GM21423 (cell line): ENCODE data around the gene RBBP9.
"Not testable (repeated sequence)": the region's sequence is repeated elsewhere in the genome, so short reads cannot be mapped to it uniquely, and the experiment has no call there.

Experiments
- ATAC-seq: cut with Tn5 transposase; IDR thresholded peaks from one replicate; pipeline ENCODE4 v1.9.1; 2021; ENCODE audit warnings: mild to moderate bottlenecking, moderate library complexity; ENCODE audit not compliant: unreplicated experiment

Gene RBBP9

DNA sequence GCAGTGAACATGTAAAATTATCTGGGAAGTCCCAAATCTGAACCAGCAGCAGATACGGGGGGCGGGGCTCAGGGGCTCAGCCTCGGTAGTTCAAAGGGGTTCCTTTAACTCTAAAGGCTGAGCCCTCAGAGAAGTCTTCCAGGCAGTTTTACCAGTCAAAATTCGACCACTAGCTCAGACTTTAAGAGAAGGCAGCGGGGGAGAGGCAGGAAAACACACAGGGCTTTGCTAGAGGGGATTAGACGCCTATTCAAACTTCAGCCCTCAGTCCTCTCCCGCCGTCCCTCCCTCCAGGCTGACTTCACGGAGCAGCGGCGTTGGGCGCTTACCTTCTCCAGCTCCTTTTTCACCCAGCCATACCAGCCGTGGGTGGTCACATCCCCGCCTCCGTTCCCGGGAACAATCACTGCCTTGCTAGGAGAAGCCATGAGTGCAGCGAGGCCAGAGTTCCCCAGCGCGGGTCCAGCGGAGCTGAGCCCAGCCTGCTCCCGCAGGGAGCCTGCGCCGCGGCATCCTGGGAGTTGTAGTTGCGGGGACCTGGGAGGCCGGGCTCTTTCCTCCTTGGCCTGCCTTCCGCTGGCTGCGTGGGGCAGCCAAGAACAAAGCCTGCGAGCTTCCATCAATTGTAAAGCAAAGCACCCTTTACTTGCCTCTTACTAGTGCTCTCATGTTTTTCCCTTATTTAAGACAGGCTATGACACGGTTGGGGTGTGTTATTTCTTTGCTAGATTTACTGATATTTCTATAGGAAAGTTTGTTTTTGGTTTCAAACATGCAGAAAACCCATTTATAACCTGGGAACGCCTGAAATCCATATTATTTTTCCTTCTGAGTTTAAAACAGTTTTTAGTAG lies at the start of gene RBBP9:
Gene RBBP9, minus strand, starts transcription at position 486 of the 853 bp plus-strand sequence. Its CDS starts 58 bp downstream, at position 428.
- peak; percentile 99 for ATAC-seq

GRCh38 chr20:18545566-18545965 lies 48.5 kb upstream of the RBBP9 start:
- ATAC-seq: no peak

DNA sequence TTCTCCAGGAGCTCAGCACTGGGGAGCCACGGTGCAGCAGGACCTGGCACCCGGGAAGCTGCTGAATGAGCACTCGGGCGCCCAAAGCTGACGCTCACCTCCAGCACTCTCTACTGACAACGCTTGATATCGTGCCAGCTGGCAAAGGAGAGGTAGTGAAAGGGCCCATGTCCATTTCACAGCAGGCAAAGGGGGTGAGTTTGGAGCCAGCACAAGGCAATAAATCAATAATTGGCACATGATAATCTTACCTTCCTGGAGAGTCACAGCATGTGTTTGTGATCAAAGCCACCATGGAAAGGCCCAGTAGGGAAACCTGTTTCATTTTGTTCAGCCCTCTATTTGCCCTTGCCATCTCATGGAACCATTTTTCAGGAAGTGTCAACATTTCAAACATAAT lies 46.9 kb upstream of the RBBP9 start:
- ATAC-seq: no peak

- ATAC-seq: no peak
These were observed 46.2 kb upstream of the RBBP9 start for GRCh38 chr20:18543216-18543615.

DNA sequence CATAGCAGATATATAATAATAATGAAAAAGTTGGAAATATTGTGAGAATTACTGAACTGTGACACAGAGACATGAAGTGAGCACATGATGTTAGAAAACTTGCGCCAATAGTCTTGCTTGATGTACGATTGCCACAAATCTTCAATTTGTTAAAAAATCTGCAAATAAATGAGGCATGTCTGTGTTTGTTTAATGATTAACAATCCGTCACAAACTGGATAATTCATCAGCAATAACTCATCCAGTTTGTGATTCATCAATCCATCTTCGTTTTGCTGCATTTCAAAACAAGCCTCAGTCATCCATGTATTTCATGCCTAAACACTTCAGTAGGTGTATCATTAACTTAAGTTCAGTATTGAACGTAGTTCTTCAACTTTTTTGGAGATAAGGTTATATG lies 44.7 kb upstream of the RBBP9 start:
- no peak for ATAC-seq

DNA sequence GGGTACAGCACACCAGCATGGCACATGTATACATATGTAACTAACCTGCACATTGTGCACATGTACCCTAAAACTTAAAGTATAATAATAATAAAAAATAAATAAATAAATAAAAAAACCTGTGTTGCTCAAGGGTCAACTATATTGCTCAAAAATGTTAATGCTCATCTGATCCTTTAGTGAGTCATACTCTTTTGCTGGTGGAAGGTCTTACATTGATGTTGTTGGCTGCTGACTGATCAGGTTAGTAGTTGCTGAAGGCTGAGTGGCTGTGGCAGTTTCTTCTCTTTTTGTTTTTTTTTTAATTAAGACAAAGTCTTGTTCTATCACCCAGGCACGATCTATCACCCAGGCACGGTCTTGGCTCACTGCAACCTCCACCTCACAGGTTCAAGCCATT lies 40.6 kb upstream of the RBBP9 start:
- no peak for ATAC-seq

GRCh38 chr20:18533978-18534644 lies 37.1 kb upstream of the RBBP9 start:
- no peak for ATAC-seq

DNA sequence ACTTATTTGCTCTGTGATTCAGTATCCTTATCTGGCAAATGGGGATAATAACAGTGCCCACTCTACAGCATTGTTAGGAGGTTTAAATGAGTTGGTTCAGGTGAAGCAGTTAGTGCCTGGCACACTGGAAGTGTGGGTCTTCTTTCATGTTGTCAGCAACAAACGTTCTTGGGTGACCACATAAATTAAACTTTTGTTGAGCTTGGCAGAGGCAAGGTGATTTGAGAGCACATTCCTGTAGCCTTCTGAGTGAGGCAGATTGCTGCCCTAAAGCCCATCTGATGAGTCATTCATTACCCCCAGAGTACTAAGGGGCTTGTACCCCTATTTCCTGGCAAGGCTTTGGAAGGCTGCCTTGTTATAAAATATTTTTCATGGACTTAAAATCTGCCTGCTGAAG lies 36.5 kb upstream of the RBBP9 start:
- no peak for ATAC-seq

- ATAC-seq: no peak
These were observed 35.6 kb upstream of the RBBP9 start for GRCh38 chr20:18532626-18533025.

DNA sequence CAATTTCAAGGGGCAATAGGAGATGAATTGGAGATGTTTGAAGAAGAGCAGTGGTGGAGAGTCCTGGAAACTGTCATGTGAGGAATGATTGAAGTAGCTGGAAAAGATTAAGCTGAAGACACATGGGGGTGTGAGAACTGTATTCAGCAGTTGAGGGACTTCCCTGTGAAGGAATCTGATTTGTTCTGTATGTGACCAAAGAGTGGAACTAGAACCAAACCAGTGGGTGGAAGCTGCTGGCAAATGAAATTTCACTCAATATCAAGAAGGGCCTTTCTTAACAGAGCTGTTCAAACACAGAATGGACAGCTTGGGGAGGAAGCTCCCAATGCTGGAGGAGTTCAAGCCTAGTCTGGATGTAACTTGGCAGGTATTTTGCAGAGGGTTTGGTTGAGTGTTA lies 32.0 kb upstream of the RBBP9 start:
- no peak for ATAC-seq

DNA sequence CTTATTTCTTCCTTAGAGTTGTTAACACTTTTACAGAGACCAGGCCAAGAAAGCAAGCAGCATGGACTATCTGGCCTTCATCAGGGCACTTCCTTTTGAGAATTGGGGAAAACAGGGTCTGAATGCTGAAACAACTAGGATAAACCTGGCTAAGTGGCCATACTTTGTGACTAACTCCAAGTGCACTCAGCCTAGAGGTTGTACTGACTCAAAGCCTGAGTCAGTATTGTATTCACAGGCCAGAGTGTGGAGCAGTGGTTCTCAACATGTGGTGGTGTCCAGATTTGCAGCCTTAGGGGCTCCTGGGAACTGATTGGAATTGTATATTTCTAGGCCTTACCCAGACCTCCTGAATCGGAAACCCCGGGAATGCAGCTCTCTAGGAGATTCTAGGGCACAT lies 30.8 kb upstream of the RBBP9 start:
- no peak for ATAC-seq

- no peak for ATAC-seq
These were observed 30.3 kb upstream of the RBBP9 start for GRCh38 chr20:18527339-18527738.

- ATAC-seq: not testable (repeated sequence)
These were observed 29.7 kb upstream of the RBBP9 start for GRCh38 chr20:18526761-18527160.

DNA sequence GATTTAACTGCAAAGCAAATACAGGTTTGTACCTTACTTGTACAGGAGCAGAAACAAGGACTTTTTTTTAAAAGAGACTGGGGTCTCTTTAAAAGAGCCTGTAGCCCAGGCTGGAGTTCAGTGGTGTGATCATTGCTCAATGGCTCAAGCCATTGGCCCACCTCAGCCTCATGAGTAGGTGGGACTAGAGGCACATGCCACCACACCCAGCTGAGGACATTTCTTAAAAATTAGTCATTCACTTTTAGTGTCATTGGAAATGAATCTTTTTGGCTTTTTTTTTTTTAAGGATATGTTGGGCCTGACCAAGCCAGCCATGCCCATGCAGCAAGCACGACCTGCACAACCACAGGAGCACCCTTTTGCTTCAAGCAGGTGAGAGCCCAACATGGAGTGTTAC lies 27.6 kb upstream of the RBBP9 start:
- no peak for ATAC-seq

- no peak for ATAC-seq
These were observed 26.0 kb upstream of the RBBP9 start for GRCh38 chr20:18523066-18523465.

DNA sequence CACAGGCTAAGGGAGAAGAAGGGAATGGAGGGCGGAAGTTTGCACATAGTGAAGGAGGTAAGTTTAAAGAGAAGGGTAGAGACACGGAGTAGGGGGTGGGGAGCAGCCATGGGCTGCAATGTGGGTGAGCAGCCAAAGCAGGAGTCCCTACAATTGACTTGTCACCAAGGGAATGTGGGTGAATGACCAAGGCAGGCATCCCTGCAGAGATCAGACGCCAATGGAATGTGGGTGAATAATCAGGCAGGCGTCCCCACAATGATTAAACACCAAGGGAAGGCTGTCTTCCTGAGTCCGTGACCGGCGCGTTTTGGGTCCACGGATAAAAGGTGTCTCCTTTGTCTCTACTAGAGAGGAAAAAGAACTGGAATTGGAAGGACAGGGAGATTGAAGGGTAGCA lies 25.0 kb upstream of the RBBP9 start:
- not testable (repeated sequence) for ATAC-seq

GRCh38 chr20:18515973-18516372 lies 18.9 kb upstream of the RBBP9 start:
- ATAC-seq: no peak

DNA sequence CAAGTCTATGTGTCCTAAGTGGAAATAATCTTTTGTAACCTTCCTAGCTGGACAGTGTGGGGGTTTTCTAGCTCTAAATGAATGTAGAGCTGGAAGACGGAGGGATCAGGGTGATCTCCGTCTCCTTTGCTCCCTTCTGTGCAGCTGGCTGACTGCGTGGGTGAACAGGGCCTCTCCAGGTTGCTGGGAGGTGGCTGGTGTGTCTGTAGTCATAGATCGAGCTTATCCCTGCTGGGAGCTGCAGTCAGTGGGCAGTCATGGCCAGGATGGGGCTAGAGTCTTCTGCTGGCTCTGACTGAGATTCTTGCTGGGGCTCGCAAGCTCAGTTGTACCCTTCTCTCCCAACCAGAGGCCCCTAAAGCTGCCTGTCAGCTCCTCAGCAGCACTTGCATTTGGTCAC lies 17.1 kb upstream of the RBBP9 start:
- ATAC-seq: no peak

DNA sequence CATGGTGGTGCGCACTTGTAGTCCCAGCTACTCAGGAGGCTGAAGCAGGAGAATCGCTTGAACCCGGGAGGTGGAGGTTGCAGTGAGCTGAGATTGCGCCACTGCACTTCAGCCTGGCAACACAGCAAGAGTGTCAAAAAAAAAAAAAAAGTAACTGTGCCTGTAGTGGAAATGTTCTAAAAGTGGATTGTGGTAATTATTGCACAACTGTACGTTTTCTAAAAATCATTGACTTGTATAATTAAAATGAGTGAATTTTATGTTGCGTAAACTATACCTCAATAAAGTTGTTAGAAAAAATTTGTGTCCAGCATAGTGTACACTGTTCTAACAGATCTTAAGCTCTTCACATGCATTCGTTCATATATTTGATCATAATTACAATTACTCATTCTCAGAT lies 16.2 kb upstream of the RBBP9 start:
- no peak for ATAC-seq

DNA sequence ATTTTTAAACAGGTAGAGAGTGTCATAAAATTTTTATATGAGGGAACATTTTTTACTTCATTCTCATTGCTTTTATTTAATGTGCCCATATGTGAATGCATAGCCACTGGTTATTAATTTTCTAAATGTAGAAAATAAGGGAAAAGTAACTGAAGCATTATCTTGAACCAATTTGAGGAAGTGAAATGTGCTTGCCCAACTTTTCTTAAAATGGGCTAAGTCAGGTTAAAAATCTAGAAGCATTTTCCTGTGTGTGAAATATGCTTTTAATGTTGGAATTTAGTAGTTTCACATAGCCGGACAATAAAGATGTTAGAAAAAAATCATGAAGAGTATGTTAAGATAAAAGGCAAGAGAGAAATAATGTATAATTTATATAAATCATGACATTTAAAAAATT lies 14.5 kb upstream of the RBBP9 start:
- ATAC-seq: no peak

- ATAC-seq: peak; percentile 96
These were observed 10.5 kb upstream of the RBBP9 start, which contains the start of gene SEC23B for GRCh38 chr20:18507218-18508191. SEC23B (plus strand) TSS chr20:18507940; CDS start chr20:18510836, 2,896 bp downstream.
